K562 (cell line): Measurements from ENCODE around the gene SRMS. TPM values are rescaled to one million over a fixed set of nuclear protein-coding genes. Genes with fewer than 3 reads are reported as not detected.
A peak's percentile ranks its signal among the peaks of the same experiment; 100 is the strongest.

ENCODE experiments used
- CHCHD3 ChIP-seq: fragments of 250-450 bp; sonication (Bioruptor Pico); IDR thresholded peaks from 2 replicates; pipeline ENCODE4 v2.1.2; 2022; ENCODE audit warnings: mild to moderate bottlenecking
- ETV5 ChIP-seq: sonication (generic); formaldehyde crosslinking; IDR thresholded peaks from 2 replicates; pipeline ENCODE4 v1.4.0; 2020; ENCODE audit warnings: low read depth, mild to moderate bottlenecking, missing genetic modification reagents
- NFE2 ChIP-seq: IDR thresholded peaks from 2 replicates; pipeline ENCODE4 v1.6.1; 2014; ENCODE audit warnings: antibody characterized with exemption, low read depth
- PTBP1 ChIP-seq: fragments of 200-400 bp; formaldehyde crosslinking; IDR thresholded peaks from 2 replicates; pipeline ENCODE4 v1.6.1; 2017; ENCODE audit warnings: low read depth, low read length
- RBM25 ChIP-seq: fragments of 200-400 bp; formaldehyde crosslinking; IDR thresholded peaks from 2 replicates; pipeline ENCODE4 v1.6.1; 2018; ENCODE audit warnings: low read length, low read depth, moderate library complexity; ENCODE audit not compliant: severe bottlenecking
- U2AF1 ChIP-seq: fragments of 200-400 bp; formaldehyde crosslinking; optimal IDR thresholded peaks from 2 replicates; pipeline ENCODE3; 2017; ENCODE audit warnings: mild to moderate bottlenecking, low read depth, low read length, moderate library complexity
- ZEB2 ChIP-seq: fragments of 450-650 bp; IDR thresholded peaks from 2 replicates; pipeline ENCODE4 v1.6.1; 2016
- ZNF165 ChIP-seq: fragments of 250-450 bp; sonication (Bioruptor Pico); IDR thresholded peaks from 2 replicates; pipeline ENCODE4 v1.4.0; 2020; ENCODE audit warnings: borderline replicate concordance
- ZNF384 ChIP-seq: IDR thresholded peaks from 2 replicates; pipeline ENCODE4 v1.6.1; 2012; ENCODE audit warnings: low read depth, low read length, improper control_type of control experiment
- ZNF551 ChIP-seq: fragments of 250-450 bp; sonication (Bioruptor Pico); IDR thresholded peaks from 2 replicates; pipeline ENCODE4 v1.5.0; 2021; ENCODE audit warnings: mild to moderate bottlenecking, moderate library complexity
- ZSCAN32 ChIP-seq: fragments of 450-650 bp; formaldehyde crosslinking; IDR thresholded peaks from 2 replicates; pipeline ENCODE4 v1.4.0; 2020; ENCODE audit warnings: mild to moderate bottlenecking, moderate library complexity
- polyA plus RNA-seq, 8 experiments: library from polyadenylated mRNA; depleted of rRNA in 4 of 8; stranded (reverse) in 5 of 8; unstranded in 3 of 8; fragments of >200 nt; fragmentation: Nextera tagmentation in 2 of 8; fragmentation: Illumina TruSeq in 1 of 8; extraction: Ambion mirVana in 2 of 8; extraction: Trizol in 1 of 8; gene quantifications; 2 replicates each; pipeline versions ENCODE4 v1.2.1 to v1.2.3, GENCODE V29; 2011 to 2014; ENCODE audit warnings: inconsistent platforms in 1 of 8, missing spikeins in 1 of 8
- total RNA-seq, 7 experiments: library from RNA; depleted of rRNA in 6 of 7; stranded (reverse); fragments of >200 nt in 6 of 7; fragmentation: Illumina TruSeq in 2 of 7; extraction: Trizol in 2 of 7; gene quantifications; 2 replicates each; pipeline versions ENCODE4 v1.2.1 to v1.2.3, GENCODE V29; 2011 to 2021; ENCODE audit warnings: low replicate concordance in 1 of 7
- TF ChIP-seq, protein P1 (sequence below): sonication (generic); formaldehyde crosslinking; IDR thresholded peaks from 2 replicates; pipeline ENCODE4 v1.8.0; 2023; ENCODE audit warnings: missing genetic modification reagents, mild to moderate bottlenecking, borderline replicate concordance
- TF ChIP-seq, protein P2 (sequence below): fragments of 450-650 bp; formaldehyde crosslinking; IDR thresholded peaks from 2 replicates; pipeline ENCODE4 v1.4.0; 2022; ENCODE audit warnings: missing genetic modification characterization
- TF ChIP-seq, protein P3 (sequence below), 2 experiments: fragments of 200-800 bp in 1 of 2; sonication (Bioruptor generic) in 1 of 2; sonication (generic) in 1 of 2; formaldehyde crosslinking in 1 of 2; IDR thresholded peaks in 1 of 2; conservative IDR thresholded peaks in 1 of 2; 2 replicates each; pipeline versions ENCODE4 v1.5.0 to v1.6.1; 2016 to 2020; ENCODE audit warnings: missing compliant biosample characterization in 1 of 2, missing genetic modification characterization in 1 of 2, missing genetic modification reagents in 1 of 2
- TF ChIP-seq, protein P4 (sequence below), 2 experiments: IDR thresholded peaks; 2 replicates each; pipeline ENCODE4 v1.6.1; 2012; ENCODE audit warnings: improper control_type of control experiment in 2 of 2, low read depth in 2 of 2, low read length in 2 of 2, borderline replicate concordance in 1 of 2

SRMS gene
- total and polyA plus RNA-seq, 9 of the 15 experiments (the other 6 are each of a cell fraction or from before 2014, with no cell fraction given): 0.07 TPM; not detected in 8

DNA sequence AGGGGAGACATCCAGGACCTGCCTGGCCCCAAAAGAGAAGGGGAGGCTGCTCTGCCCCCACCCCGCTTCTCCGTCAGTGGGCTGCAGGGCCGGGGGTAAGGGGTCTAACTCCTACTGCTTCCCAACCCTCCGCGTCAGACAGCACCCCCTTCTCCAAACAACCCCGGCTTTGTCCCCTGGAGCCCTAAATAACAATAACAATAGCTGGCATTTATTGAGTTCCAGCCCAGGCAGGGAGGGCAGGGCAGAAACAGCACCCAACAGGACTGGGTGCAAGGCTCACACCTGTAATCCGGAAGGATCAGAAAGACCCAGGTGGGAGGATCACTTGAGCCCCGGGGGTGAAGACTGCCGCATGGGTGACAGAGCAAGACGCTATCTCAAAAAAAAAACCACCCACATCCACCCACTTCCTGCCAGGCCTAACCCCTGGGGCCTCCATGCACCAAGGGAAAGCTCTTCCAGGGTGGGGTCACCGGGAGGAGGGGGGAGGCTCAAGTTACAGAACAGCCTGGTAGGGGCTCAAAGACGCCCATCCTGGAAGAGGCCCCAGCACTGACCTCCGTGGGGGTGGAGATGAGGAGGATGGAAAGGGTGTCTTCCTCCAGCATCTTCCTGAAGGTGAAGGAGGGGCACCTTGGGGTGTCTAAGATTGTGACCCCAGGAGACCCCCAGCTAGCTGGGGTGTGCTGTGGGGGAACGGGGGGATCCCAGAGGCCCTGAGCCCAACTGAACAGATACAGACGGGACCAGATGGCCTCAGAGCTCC, 5.1 kb upstream of the SRMS start (continued):
- TF ChIP-seq, protein P1, sequence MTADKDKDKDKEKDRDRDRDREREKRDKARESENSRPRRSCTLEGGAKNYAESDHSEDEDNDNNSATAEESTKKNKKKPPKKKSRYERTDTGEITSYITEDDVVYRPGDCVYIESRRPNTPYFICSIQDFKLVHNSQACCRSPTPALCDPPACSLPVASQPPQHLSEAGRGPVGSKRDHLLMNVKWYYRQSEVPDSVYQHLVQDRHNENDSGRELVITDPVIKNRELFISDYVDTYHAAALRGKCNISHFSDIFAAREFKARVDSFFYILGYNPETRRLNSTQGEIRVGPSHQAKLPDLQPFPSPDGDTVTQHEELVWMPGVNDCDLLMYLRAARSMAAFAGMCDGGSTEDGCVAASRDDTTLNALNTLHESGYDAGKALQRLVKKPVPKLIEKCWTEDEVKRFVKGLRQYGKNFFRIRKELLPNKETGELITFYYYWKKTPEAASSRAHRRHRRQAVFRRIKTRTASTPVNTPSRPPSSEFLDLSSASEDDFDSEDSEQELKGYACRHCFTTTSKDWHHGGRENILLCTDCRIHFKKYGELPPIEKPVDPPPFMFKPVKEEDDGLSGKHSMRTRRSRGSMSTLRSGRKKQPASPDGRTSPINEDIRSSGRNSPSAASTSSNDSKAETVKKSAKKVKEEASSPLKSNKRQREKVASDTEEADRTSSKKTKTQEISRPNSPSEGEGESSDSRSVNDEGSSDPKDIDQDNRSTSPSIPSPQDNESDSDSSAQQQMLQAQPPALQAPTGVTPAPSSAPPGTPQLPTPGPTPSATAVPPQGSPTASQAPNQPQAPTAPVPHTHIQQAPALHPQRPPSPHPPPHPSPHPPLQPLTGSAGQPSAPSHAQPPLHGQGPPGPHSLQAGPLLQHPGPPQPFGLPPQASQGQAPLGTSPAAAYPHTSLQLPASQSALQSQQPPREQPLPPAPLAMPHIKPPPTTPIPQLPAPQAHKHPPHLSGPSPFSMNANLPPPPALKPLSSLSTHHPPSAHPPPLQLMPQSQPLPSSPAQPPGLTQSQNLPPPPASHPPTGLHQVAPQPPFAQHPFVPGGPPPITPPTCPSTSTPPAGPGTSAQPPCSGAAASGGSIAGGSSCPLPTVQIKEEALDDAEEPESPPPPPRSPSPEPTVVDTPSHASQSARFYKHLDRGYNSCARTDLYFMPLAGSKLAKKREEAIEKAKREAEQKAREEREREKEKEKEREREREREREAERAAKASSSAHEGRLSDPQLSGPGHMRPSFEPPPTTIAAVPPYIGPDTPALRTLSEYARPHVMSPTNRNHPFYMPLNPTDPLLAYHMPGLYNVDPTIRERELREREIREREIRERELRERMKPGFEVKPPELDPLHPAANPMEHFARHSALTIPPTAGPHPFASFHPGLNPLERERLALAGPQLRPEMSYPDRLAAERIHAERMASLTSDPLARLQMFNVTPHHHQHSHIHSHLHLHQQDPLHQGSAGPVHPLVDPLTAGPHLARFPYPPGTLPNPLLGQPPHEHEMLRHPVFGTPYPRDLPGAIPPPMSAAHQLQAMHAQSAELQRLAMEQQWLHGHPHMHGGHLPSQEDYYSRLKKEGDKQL (CRISPR knock-in tag): no peak
- TF ChIP-seq RBM25: no peak
- TF ChIP-seq ZNF165 (CRISPR knock-in tag): no peak
- TF ChIP-seq NFE2: peak; percentile 74
- TF ChIP-seq U2AF1: no peak
- TF ChIP-seq CHCHD3: no peak
- no peak for TF ChIP-seq ZSCAN32 (CRISPR knock-in tag)
- TF ChIP-seq, protein P2, sequence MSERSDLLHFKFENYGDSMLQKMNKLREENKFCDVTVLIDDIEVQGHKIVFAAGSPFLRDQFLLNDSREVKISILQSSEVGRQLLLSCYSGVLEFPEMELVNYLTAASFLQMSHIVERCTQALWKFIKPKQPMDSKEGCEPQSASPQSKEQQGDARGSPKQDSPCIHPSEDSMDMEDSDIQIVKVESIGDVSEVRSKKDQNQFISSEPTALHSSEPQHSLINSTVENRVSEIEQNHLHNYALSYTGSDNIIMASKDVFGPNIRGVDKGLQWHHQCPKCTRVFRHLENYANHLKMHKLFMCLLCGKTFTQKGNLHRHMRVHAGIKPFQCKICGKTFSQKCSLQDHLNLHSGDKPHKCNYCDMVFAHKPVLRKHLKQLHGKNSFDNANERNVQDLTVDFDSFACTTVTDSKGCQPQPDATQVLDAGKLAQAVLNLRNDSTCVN (CRISPR knock-in tag): no peak
- TF ChIP-seq, protein P3, sequence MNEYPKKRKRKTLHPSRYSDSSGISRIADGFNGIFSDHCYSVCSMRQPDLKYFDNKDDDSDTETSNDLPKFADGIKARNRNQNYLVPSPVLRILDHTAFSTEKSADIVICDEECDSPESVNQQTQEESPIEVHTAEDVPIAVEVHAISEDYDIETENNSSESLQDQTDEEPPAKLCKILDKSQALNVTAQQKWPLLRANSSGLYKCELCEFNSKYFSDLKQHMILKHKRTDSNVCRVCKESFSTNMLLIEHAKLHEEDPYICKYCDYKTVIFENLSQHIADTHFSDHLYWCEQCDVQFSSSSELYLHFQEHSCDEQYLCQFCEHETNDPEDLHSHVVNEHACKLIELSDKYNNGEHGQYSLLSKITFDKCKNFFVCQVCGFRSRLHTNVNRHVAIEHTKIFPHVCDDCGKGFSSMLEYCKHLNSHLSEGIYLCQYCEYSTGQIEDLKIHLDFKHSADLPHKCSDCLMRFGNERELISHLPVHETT (CRISPR knock-in tag; conservative IDR thresholded peaks at IDR 0.05 in 1 of 2, IDR thresholded peaks at IDR 0.05 in 1 of 2): peak in 1 of 2 experiments; percentile 37; a peak in 1 of 4 replicates
- peak; percentile 60; the same call in 1 of the 2 replicates for TF ChIP-seq ETV5 (CRISPR knock-in tag)
- no peak for TF ChIP-seq ZNF551 (CRISPR knock-in tag)
- peak; percentile 59; the same call in 1 of the 2 replicates for TF ChIP-seq ZEB2
- TF ChIP-seq PTBP1: no peak
- TF ChIP-seq, protein P4, sequence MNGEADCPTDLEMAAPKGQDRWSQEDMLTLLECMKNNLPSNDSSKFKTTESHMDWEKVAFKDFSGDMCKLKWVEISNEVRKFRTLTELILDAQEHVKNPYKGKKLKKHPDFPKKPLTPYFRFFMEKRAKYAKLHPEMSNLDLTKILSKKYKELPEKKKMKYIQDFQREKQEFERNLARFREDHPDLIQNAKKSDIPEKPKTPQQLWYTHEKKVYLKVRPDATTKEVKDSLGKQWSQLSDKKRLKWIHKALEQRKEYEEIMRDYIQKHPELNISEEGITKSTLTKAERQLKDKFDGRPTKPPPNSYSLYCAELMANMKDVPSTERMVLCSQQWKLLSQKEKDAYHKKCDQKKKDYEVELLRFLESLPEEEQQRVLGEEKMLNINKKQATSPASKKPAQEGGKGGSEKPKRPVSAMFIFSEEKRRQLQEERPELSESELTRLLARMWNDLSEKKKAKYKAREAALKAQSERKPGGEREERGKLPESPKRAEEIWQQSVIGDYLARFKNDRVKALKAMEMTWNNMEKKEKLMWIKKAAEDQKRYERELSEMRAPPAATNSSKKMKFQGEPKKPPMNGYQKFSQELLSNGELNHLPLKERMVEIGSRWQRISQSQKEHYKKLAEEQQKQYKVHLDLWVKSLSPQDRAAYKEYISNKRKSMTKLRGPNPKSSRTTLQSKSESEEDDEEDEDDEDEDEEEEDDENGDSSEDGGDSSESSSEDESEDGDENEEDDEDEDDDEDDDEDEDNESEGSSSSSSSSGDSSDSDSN (IDR thresholded peaks at IDR 0.05; ENCODE audit: borderline replicate concordance in 1 of 2, low read depth in 2 of 2, low read length in 2 of 2): no peak
- peak; percentile 50 for TF ChIP-seq ZNF384
